Fibroblast of lung (primary cell): ENCODE measurements around the gene LNPEP. TPM values are rescaled to one million over a fixed set of nuclear protein-coding genes. Genes with fewer than 3 reads are reported as not detected.

Experiments
- DNase-seq, 2 donors: peaks; one replicate each; pipeline versions ENCODE4 v3.0.0 to v3.0.0-alpha.2; 2010; ENCODE audit warnings: low read depth in 2 of 2
- H2AFZ ChIP-seq: 2 replicates; pipeline ENCODE4 v1.5.1; 2012; ENCODE audit warnings: low read length, control low read depth, inconsistent platforms
- H3K27ac ChIP-seq: 2 replicates; pipeline ENCODE4 v1.5.1; 2011; ENCODE audit warnings: low read length, control low read depth; ENCODE audit not compliant: insufficient read depth
- H3K27me3 ChIP-seq: 2 replicates; pipeline ENCODE4 v1.5.1; 2011; ENCODE audit warnings: mild to moderate bottlenecking, low read length; ENCODE audit not compliant: control insufficient read depth, insufficient read depth
- H3K36me3 ChIP-seq: 2 replicates; pipeline ENCODE4 v1.5.1; 2011; ENCODE audit warnings: low read length; ENCODE audit not compliant: control insufficient read depth, insufficient read depth
- H3K4me1 ChIP-seq: 2 replicates; pipeline ENCODE4 v1.5.1; 2011; ENCODE audit warnings: low read length; ENCODE audit not compliant: control insufficient read depth, insufficient read depth; ENCODE audit errors: extremely low read depth
- H3K4me2 ChIP-seq: 2 replicates; pipeline ENCODE4 v1.5.1; 2011; ENCODE audit warnings: low read length, control low read depth; ENCODE audit not compliant: insufficient read depth; ENCODE audit errors: extremely low read depth
- H3K4me3 ChIP-seq, 4 experiments: fragments of 200-600 bp in 1 of 4; sonication (generic) in 1 of 4; replicated peaks in 1 of 4; 2 replicates each; pipeline ENCODE4 v1.5.1; 2011 to 2016; ENCODE audit warnings: low read length in 4 of 4, low read depth in 3 of 4, mild to moderate bottlenecking in 3 of 4, control low read depth in 2 of 4, inconsistent platforms in 1 of 4, mixed read lengths in 1 of 4; ENCODE audit not compliant: insufficient read depth in 1 of 4; ENCODE audit errors: control extremely low read depth in 1 of 4
- H3K79me2 ChIP-seq: 2 replicates; pipeline ENCODE4 v1.5.1; 2012; ENCODE audit warnings: mild to moderate bottlenecking, low read length, inconsistent platforms; ENCODE audit not compliant: control insufficient read depth, insufficient read depth
- H3K9ac ChIP-seq: 2 replicates; pipeline ENCODE4 v1.5.1; 2011; ENCODE audit warnings: mild to moderate bottlenecking, low read length, control low read depth; ENCODE audit not compliant: insufficient read depth
- H3K9me3 ChIP-seq: 2 replicates; pipeline ENCODE4 v1.5.1; 2012; ENCODE audit warnings: low read depth, low read length; ENCODE audit not compliant: control insufficient read depth, insufficient read depth
- H4K20me1 ChIP-seq: 2 replicates; pipeline ENCODE4 v1.5.1; 2011; ENCODE audit warnings: low read length; ENCODE audit not compliant: control insufficient read depth, insufficient read depth; ENCODE audit errors: extremely low read depth
- EZH2 ChIP-seq: IDR thresholded peaks from 2 replicates; pipeline ENCODE4 v1.5.1; 2012; ENCODE audit warnings: low read length, control low read depth, mild to moderate bottlenecking; ENCODE audit errors: missing control alignments
- polyA plus RNA-seq, 2 donors: library from polyadenylated mRNA; depleted of rRNA in 1 of 2; stranded (reverse) in 1 of 2; unstranded in 1 of 2; fragments of >200 nt; gene quantifications; 2 replicates each; pipeline ENCODE4 v1.2.1, GENCODE V29; 2011 to 2012; ENCODE audit warnings: missing spikeins in 1 of 2
- total RNA-seq: library from RNA; depleted of rRNA; stranded (reverse); fragments of >200 nt; gene quantifications from 2 replicates; pipeline ENCODE4 v1.2.1, GENCODE V29; 2014
- TF ChIP-seq, protein P1 (sequence below), 2 donors: IDR thresholded peaks in 1 of 2; conservative IDR thresholded peaks in 1 of 2; 1 replicate in 1 of 2; 2 replicates in 1 of 2; pipeline ENCODE4 v1.5.1; 2011 to 2012; ENCODE audit warnings: low read length in 2 of 2, control low read depth in 1 of 2, inconsistent platforms in 1 of 2, low read depth in 1 of 2, mild to moderate bottlenecking in 1 of 2

Gene LNPEP
- total and polyA plus RNA-seq, 2 donors (not counting 1 experiment from before 2014, with no cell fraction given), result 19.5 to 26.1 TPM

DNA sequence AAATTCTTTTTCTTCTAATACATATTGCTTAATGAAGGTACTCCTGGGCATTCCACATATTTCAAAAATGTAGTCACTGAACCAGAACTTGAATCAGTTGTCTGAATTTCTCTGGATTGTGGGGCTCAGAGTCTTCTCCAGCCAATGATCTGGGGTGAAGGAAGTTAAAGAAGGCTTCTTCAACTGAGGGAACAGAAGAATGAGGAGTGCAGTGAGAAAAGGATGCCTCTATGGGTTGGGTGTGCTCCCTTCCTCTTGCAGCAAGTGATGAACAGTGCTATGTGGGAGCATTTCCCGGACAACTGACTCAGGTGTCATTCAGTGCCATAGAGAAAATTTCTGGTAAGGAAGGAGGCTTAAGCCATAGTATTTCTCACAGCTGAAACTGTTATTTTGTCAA is 7.9 kb downstream of the LNPEP start:
- Histone ChIP-seq H3K36me3 (no peaks in the 10 kb centered on the region), H4K20me1 (no peaks in the 10 kb centered on the region), H3K4me1 (peaks cover 6% of the 10 kb centered on the region), H3K79me2 (peaks cover 19% of the 10 kb centered on the region), H3K27ac (no peak overlapping the region), H3K27me3 (no peaks in the 10 kb centered on the region), H3K9ac (no peak overlapping the region), H3K4me2 (no peak overlapping the region), H3K9me3 (no peaks in the 10 kb centered on the region), H3K4me3 (no peak overlapping the region), H2AFZ (no peak overlapping the region)
- TF ChIP-seq EZH2, result no peak
- TF ChIP-seq, protein P1, sequence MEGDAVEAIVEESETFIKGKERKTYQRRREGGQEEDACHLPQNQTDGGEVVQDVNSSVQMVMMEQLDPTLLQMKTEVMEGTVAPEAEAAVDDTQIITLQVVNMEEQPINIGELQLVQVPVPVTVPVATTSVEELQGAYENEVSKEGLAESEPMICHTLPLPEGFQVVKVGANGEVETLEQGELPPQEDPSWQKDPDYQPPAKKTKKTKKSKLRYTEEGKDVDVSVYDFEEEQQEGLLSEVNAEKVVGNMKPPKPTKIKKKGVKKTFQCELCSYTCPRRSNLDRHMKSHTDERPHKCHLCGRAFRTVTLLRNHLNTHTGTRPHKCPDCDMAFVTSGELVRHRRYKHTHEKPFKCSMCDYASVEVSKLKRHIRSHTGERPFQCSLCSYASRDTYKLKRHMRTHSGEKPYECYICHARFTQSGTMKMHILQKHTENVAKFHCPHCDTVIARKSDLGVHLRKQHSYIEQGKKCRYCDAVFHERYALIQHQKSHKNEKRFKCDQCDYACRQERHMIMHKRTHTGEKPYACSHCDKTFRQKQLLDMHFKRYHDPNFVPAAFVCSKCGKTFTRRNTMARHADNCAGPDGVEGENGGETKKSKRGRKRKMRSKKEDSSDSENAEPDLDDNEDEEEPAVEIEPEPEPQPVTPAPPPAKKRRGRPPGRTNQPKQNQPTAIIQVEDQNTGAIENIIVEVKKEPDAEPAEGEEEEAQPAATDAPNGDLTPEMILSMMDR (conservative IDR thresholded peaks at IDR 0.05 in 1 of 2, IDR thresholded peaks at IDR 0.05 in 1 of 2; ENCODE audit: low read depth in 1 of 2, low read length in 2 of 2), result no peak
- DNase-seq, result peak in 1 of 2 donors; percentile 24

DNA sequence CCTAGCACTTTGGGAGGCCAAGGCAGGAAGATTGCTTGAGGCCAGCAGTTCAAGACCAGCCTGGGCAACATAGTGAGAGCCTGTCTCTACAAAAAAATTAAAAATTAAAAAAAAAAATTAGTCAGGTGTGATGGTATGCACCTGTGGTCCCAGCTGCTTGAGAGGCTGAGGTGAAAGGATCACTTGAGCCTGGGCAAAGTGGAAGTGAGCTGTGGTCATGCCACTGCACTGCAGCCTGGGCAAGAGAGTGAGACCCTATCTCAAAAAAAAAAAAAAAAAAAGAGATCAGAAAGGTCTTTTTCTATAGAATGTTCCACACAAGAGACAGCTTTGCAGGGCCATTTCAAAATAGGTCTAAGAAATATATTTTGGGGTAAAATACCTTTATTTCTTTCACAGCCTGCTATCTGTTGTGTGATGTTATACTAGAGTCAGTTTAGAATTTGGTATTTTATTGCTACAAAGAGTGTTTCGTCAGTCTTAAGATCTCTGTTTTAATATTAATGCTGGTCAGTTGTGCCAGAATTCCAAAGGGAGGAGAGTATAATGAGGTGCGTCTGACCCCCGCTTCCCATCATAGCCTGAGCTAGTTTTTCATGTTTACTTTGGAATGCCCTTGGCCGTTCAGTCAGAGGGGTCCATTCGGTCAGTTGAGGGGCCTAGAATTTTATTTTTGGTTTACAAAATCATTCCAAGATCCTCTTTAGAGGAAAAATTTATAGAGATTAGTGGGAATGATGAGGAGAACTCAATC is 9.4 kb downstream of the LNPEP start:
- Histone ChIP-seq H3K27ac (no peak overlapping the region), H3K4me3 (no peak overlapping the region), H3K36me3 (no peaks in the 10 kb centered on the region), H2AFZ (no peak overlapping the region), H3K9ac (no peak overlapping the region), H3K79me2 (peaks cover 13% of the 10 kb centered on the region), H3K27me3 (no peaks in the 10 kb centered on the region), H3K9me3 (no peaks in the 10 kb centered on the region), H3K4me1 (peaks cover 6% of the 10 kb centered on the region), H4K20me1 (no peaks in the 10 kb centered on the region), H3K4me2 (no peak overlapping the region)
- no peak for DNase-seq
- TF ChIP-seq, protein P1 (conservative IDR thresholded peaks at IDR 0.05 in 1 of 2, IDR thresholded peaks at IDR 0.05 in 1 of 2; ENCODE audit: low read depth in 1 of 2, low read length in 2 of 2), result no peak
- TF ChIP-seq EZH2, result no peak

DNA sequence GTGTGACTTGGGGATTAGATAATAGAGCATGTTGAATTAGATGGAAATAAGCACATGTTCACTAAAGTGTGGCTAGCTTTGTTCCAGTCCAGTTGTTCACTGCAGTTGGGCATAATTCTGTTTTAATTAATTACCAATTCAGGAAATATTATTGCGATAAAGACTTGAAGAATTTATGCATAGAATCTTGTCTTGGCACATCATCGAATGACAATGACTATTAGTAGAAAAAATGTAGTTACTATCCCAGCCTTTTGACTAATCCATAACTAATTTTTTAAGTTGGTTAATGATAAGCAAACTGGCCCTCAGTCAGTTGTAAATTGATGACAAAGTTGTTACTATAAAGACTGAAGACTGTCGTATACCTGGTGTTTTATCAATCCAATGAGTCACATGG is 10.5 kb downstream of the LNPEP start:
- peak overlapping the region; percentile 6 for H3K4me2 ChIP-seq
- no peaks in the 10 kb centered on the region for H3K9me3 ChIP-seq
- H4K20me1 ChIP-seq, result no peaks in the 10 kb centered on the region
- H2AFZ ChIP-seq, result no peak overlapping the region
- H3K4me1 ChIP-seq, result peaks cover 4% of the 10 kb centered on the region
- H3K36me3 ChIP-seq, result no peaks in the 10 kb centered on the region
- H3K27ac ChIP-seq, result no peak overlapping the region
- no peak for DNase-seq
- no peaks in the 10 kb centered on the region for H3K27me3 ChIP-seq
- peaks cover 8% of the 10 kb centered on the region for H3K79me2 ChIP-seq
- no peak for TF ChIP-seq EZH2
- TF ChIP-seq, protein P1 (conservative IDR thresholded peaks at IDR 0.05 in 1 of 2, IDR thresholded peaks at IDR 0.05 in 1 of 2; ENCODE audit: low read depth in 1 of 2, low read length in 2 of 2), result no peak
- no peak overlapping the region for H3K9ac ChIP-seq
- no peak overlapping the region for H3K4me3 ChIP-seq
